Stimulated activated CD8-positive, alpha-beta memory T cell treated with anti-CD3 and anti-CD28 coated beads, Interleukin-12 subunit alpha, Interleukin-12 subunit beta, amount 100 ng/mL, for 1 hour (primary cell): ENCODE results near the gene EMD.

Experiments
- DNase-seq: peaks from one replicate; pipeline ENCODE4 v3.0.0-alpha.2; 2020; ENCODE audit warnings: low read depth

The EMD gene

DNA sequence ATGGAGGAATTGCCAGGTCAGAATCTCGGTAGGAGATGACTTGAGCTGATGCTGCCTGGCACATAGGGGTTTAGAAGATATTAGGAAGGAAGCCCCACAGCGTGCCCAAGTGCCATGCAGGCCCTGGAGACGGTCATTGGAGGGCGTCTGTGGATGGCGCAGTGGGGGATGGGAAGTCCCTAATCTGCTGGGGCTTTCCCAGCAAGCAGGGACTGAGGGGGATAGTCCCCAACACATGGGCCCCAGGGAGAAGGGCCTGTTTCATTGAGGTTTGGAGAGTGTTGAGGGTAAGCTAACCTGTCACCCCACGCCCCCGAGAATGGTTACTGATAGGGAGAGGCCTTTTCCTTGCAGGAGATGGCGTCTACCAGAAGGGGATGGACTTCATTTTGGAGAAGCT lies 40.1 kb downstream of the EMD start:
- no peak for DNase-seq

DNA sequence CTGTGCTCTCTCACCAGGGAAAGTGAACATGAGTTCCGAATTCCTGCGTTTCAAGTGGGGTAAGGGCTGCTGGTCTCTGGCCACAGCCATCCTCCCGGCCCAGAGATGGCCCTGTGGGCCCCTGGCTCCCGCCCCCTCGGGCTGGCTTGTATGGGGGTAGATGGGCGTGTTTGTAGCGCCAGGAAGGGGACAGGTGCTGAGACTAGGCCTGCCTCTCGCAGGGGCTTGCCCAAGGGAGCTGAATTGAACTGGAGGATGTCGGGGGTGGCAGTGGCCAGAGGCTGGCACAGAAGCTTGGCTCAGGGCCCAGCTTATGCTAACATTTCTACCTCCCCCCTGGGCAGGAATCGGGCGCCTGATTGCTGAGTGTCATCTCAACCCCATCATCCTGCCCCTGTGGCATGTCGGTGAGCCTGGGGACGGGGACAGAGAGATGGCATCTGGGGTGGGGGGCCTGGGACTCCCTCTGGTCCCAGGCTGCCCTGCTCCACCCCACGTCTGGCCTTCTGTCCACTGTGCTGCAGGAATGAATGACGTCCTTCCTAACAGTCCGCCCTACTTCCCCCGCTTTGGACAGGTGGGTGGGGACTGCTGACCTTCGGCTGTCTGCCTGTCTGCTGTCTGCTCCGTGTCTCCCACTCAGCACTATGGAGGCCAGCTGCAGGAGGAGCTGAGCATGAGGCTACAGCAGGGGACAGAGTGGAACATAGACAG lies 40.8 kb downstream of the EMD start:
- DNase-seq = no peak

DNA sequence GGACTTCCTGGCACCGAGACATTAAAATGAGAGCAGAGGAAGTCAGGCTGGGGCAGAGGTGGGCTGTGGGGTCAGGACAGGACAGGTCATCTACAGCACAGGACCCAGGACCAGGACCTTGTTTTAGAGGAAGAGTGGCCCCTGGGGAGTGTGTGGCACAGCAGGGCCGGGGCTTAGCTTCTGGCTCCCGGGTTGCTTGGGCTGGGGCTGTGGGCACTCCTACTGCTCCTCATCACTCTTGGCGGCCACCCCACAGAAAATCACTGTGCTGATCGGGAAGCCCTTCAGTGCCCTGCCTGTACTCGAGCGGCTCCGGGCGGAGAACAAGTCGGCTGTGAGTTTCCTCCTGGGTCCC lies 41.3 kb downstream of the EMD start:
- DNase-seq = no peak

DNA sequence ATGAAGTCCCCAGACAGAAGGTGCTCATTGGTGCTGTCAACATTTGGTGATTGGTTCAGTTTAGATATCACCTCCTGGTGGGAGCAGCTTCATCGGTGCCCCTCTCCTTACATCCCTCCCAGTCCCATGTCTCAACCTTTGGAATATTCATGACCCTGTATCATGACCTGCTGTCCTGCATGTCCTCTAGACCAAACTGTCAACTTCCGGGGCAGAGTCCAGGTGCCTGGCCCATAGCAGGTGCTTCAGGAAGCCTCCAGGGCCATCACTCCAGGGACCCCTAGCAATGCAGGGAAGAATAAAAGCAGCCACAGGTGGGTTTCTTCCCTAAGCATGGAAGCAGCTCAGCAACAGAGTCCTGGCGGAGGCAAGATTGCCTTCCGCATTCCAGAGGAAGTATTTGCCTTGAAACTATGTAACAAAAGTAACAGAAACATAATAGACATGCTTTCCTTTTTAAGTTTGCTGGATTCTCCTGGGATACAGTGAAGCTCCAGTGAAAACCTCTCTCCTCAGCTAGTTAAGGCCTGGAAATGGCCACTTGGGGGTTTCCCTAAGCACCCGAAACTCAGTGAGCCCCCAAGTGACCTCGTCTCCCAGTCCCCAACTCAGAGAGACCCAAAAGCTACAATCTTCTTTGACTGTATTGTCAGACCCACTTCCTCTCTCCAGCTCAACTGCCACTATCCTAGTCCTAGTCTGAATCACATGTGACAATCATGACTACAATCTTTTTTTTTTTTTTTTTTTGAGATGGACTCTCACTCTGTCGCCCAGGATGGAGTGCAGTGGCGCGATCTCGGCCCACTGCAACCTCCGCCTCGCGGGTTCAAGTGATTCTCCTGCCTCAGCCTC lies 48.0 kb downstream of the EMD start:
- no peak for DNase-seq

DNA sequence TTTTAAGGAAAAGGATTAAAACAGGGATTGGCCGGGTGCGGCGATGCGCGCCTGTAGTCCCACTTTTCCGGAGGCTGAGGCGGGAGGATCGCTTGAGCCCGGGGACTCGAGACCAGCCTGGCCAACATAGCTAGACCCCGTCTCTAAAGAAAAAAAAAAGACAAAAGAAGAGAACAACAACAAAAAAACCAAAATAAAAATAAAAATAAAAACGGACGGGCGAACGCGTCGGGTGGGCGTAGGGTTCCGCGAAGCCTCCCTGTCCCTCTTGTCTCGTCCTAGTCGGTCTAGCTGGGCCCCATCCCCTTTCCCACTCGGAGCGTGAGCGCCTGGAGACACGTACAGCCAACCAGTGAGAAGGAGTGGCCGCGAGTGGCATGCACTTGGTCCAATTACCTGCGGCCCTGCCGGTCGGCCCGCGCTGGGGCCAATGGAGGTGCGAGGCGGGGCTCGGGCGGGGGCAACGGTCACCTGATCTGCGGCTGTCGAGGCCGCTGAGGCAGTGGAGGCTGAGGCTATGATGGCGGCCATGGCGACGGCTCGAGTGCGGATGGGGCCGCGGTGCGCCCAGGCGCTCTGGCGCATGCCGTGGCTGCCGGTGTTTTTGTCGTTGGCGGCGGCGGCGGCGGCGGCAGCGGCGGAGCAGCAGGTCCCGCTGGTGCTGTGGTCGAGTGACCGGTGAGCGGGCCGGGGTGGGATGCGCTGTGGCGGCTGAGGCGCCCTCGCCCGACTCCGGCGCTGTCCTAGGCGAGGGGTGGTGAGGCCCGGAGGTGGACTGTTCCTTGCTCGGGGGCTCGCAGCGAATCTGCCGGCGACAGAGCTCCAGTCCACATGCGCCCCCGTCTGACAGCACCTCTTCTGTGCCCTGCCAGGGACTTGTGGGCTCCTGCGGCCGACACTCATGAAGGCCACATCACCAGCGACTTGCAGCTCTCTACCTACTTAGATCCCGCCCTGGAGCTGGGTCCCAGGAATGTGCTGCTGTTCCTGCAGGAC lies 49.4 kb downstream of the EMD start, which contains the start of gene ATP6AP1:
ATP6AP1 (plus strand) TSS at position 502 of the 996 bp plus-strand sequence; CDS start at position 518, 16 bp downstream.
- DNase-seq = peak; percentile 73

DNA sequence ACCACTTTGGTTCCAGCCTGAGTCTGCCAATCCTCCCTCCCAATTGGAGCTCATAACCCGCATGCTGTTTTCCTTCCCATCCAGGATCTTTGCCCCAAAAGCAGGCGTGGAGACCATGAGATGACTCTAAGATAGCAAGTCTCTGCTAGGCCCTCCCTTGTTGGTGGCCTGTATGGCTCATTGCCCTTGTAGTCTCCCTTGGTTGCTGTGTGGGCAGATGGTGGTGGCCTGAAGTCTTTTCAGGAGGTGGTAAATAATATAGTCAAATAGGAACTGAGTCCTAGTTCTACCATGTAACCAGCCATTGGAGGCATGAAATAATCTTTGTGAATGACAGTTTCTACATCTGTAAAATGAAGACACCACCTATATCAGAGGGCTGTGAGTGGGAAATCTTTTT lies 50.6 kb downstream of the EMD start:
- no peak for DNase-seq

DNA sequence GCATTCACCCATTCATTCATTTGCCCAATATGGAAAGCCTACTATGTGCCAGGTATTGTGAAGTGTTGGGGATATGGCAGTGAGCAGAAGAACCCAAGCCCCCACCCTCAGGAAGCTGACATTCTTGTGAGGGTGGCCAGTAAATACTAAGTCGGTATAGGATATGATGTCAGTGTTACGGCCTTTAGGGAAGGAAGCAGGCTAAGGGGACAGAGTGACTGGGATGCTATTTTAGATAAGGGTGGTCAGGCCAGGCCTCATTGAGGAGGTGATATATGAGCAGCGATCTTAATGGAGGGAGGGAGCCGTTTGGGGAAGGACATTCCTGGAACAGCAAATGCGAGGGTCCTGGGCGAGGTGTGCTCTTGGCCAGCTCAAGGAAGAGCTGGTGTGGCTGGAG lies 51.4 kb downstream of the EMD start:
- no peak for DNase-seq

DNA sequence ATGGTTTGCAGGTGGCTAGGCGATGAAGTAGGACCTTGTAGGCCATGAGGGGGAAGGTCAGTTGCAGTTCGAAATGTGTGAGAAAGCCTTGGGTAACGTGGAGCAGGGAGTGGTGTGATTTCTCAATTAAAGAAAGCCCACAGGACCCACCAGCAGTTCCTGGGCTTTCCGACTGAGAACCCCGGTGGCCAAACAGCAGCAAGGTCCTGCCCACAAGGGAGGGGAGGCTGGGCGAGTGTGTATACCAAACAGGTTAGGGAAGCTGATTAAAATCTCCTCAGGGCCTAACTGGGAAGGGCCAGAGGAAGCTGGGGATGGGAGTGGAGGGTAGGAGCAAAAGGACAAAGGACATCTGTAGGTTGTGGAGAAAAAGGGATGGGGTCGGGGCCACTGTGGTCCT lies 51.8 kb downstream of the EMD start:
- no peak for DNase-seq
